Esophagus (tissue), 2 donors: ENCODE measurements around the gene ARHGAP22. TPM values are rescaled to one million over a fixed set of nuclear protein-coding genes. Genes with fewer than 3 reads are reported as not detected.

Source experiments
- H3K27ac ChIP-seq, 2 donors: one replicate each; pipeline ENCODE4 v1.5.1; 2013; ENCODE audit warnings: low read depth in 2 of 2, mild to moderate bottlenecking in 2 of 2, inconsistent platforms in 1 of 2, low read length in 1 of 2, moderate library complexity in 1 of 2
- H3K27me3 ChIP-seq, 2 donors: one replicate each; pipeline ENCODE4 v1.6.1; 2013; ENCODE audit warnings: low read length in 2 of 2, control low read depth in 1 of 2, mild to moderate bottlenecking in 1 of 2; ENCODE audit not compliant: insufficient read depth in 2 of 2, control insufficient read depth in 1 of 2
- H3K36me3 ChIP-seq, 2 donors: one replicate each; pipeline ENCODE4 v1.6.1; 2013; ENCODE audit warnings: low read length in 1 of 2; ENCODE audit not compliant: control insufficient read depth in 2 of 2, insufficient read depth in 2 of 2
- H3K4me1 ChIP-seq, 2 donors: one replicate each; pipeline ENCODE4 v1.6.1; 2013; ENCODE audit warnings: low read length in 1 of 2; ENCODE audit not compliant: control insufficient read depth in 2 of 2, insufficient read depth in 2 of 2
- H3K4me3 ChIP-seq, 2 donors: one replicate each; pipeline ENCODE4 v1.5.1; 2013; ENCODE audit warnings: low read length in 2 of 2, mild to moderate bottlenecking in 2 of 2, low read depth in 1 of 2, moderate library complexity in 1 of 2
- H3K9me3 ChIP-seq, 2 donors: one replicate each; pipeline ENCODE4 v1.6.1; 2013; ENCODE audit warnings: mild to moderate bottlenecking in 2 of 2, low read depth in 1 of 2, low read length in 1 of 2, moderate library complexity in 1 of 2; ENCODE audit not compliant: control insufficient read depth in 2 of 2, insufficient read depth in 1 of 2
- WGBS, 2 donors: extraction: QIAGEN DNeasy Blood & Tissue Kit; methylation state at CpG; one replicate each; pipeline ENCODE4 v1.1.7; 2013; 5-methylcytosine and 5-hydroxymethylcytosine counted together
- polyA plus RNA-seq, 2 donors: library from polyadenylated mRNA; stranded (reverse); fragments of 200-250 nt; gene quantifications; one replicate each; pipeline ENCODE4 v1.2.3, GENCODE V29; 2013
- donor health status: healthy with polysubstance abuse.
- donor health status: Bipolar disorder and iron deficiency.

ARHGAP22 gene
- polyA plus RNA-seq, 2 donors, result 1.2 to 1.6 TPM

DNA sequence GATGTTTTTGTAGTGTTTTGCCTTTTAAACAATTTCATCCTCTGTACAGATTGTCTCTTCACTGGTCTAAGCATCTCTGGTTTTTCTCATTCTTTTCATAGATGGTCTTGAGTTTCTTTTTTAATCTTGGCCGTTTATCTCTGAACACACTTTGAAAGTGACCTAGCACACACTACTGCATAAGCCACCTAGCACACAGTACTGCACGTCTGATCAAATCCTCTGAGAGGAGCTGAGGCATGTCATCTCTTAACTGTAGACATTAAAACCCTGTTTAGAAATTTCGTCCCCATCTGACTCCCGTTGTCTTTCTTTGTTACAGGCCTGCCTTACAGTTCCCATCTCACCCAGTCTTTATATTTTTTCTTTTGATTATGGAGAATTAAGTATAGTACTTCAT lies 198.2 kb downstream of the ARHGAP22 start:
- Histone ChIP-seq H3K4me1 (no peaks in the 10 kb centered on the region), H3K9me3 (no peaks in the 10 kb centered on the region), H3K36me3 (no peaks in the 10 kb centered on the region), H3K27ac (no peak overlapping the region), H3K27me3 (no peaks in the 10 kb centered on the region), H3K4me3 (no peak overlapping the region)
- WGBS, 2 donors, result 87% methylated on average over 4 of the region's 4 CpGs

DNA sequence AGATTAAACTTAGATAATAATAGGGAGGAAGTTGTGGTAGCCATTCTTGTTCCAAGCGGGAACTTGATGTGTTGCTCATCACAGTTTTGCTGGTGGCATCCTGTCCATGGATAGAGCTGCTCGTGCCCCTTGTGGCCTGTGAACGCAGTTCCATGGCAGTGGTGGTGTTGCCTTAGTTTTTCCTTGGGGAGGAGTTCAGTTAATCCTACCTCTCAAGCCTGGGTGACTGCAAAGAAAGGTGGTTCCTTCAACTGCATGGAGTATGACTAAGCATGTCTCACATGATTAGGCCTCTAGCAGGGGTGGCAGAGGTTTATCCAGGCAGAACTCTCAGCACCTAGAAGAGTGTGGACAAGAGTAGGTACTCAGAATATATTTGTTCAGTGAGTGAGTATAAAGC lies 198.7 kb downstream of the ARHGAP22 start:
- Histone ChIP-seq H3K4me1 (no peaks in the 10 kb centered on the region), H3K36me3 (no peaks in the 10 kb centered on the region), H3K9me3 (no peaks in the 10 kb centered on the region), H3K27me3 (no peaks in the 10 kb centered on the region), H3K27ac (no peak overlapping the region), H3K4me3 (no peak overlapping the region)
- 53 to 66% methylated on average over 3 of the region's 3 CpGs for WGBS, 2 donors

DNA sequence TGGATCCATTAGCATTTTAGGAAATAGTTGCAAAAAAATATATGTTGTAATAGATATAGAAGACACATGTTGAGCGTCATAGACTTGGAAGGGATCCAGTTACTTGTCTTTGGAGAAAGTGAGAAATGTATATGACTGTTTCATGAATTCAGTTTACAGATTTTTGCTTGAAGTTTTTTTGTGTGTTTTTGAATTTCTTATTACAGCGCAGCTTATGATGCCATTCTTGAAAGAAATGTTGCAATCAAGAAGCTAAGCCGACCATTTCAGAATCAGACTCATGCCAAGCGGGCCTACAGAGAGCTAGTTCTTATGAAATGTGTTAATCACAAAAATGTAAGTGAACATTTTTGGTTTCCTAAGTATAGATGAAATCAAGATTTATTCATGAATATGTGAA lies 200.2 kb downstream of the ARHGAP22 start:
- H3K4me3 ChIP-seq, result no peak overlapping the region
- no peaks in the 10 kb centered on the region for H3K4me1 ChIP-seq
- no peaks in the 10 kb centered on the region for H3K9me3 ChIP-seq
- H3K36me3 ChIP-seq, result no peaks in the 10 kb centered on the region
- H3K27me3 ChIP-seq, result no peaks in the 10 kb centered on the region
- H3K27ac ChIP-seq, result no peak overlapping the region
- 87 to 88% methylated on average over 4 of the region's 4 CpGs for WGBS, 2 donors

DNA sequence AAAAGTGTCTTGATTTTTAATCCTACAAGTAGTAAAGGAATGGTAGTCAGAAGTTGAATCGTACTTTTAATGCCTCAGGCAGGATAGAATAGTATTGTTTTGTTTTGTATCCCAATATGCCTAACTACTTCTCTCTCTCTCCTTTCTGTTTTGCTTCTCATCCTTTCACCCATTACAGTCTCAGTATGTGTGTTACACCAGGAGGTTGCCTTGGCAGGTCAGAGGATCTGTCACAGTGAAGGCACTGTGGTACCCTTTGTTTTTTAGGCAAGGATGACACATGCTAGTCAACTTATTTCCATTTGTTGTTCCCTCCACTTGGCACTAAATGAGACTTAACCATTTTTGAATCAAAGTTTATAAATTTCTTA lies 204.0 kb downstream of the ARHGAP22 start:
- no peaks in the 10 kb centered on the region for H3K27me3 ChIP-seq
- H3K9me3 ChIP-seq, result no peaks in the 10 kb centered on the region
- no peaks in the 10 kb centered on the region for H3K36me3 ChIP-seq
- no peak overlapping the region for H3K27ac ChIP-seq
- no peak overlapping the region for H3K4me3 ChIP-seq
- 58 to 71% methylated on average over 1 of the region's 1 CpG for WGBS, 2 donors
- H3K4me1 ChIP-seq, result peaks cover 0 to 3% of the 10 kb centered on the region in 2 donors

- no peak overlapping the region for H3K27ac ChIP-seq
- H3K9me3 ChIP-seq, result no peaks in the 10 kb centered on the region
- H3K27me3 ChIP-seq, result no peaks in the 10 kb centered on the region
- no peak overlapping the region for H3K4me3 ChIP-seq
- H3K36me3 ChIP-seq, result no peaks in the 10 kb centered on the region
- peaks cover 0 to 3% of the 10 kb centered on the region in 2 donors for H3K4me1 ChIP-seq
- WGBS, 2 donors, result 61 to 66% methylated on average over 3 of the region's 3 CpGs
Observed at GRCh38 chr10:48400129-48400849, 204.6 kb downstream of the ARHGAP22 start.

DNA sequence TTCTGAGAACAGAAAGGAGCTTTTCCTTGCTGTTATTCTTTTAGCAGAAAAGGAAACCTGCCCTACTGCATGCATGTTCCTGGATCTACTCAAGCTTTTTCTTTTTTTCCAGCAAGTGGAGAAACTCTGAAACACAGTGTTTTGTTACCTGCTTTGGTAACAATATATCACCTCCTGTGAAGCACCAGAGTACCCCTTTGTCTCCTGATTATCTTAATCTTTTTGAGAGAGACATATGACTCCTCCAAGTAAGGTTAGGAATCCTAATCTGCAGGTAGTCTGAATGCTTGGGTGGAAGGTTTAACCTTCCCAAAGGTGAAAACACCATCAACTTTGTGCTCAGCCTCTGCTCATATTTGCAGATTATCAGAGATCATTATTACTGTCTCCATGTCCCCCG lies 205.3 kb downstream of the ARHGAP22 start:
- Histone ChIP-seq H3K9me3 (no peaks in the 10 kb centered on the region), H3K4me1 (peaks cover 0 to 3% of the 10 kb centered on the region in 2 donors), H3K4me3 (no peak overlapping the region), H3K27me3 (no peaks in the 10 kb centered on the region), H3K27ac (no peak overlapping the region), H3K36me3 (no peaks in the 10 kb centered on the region)
- 94 to 100% methylated on average over 1 of the region's 1 CpG for WGBS, 2 donors

DNA sequence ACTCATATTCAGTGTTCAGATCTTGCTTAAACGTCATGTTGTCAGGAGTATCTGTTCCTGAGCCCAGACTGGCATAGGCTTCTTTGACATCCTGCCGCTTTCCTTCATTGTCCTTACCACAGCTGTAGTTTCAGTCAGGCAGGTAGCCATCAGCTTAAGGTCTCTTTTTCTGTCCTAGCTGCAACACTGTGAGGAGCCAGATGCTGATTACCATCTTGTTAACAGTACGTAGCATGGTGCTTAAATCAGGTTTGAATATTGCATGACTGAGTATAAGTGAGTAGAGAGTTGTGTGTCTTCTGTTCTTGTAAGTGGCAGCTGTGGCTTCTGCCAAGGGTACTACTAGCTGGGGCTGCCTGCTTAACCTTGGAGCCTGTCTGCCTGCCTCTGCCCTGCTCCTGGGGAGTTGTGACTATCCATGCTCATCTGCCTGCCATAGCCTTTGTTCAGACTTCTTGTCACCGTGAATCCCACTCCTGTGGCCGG lies 205.8 kb downstream of the ARHGAP22 start:
- no peaks in the 10 kb centered on the region for H3K27me3 ChIP-seq
- H3K27ac ChIP-seq, result no peak overlapping the region
- H3K4me3 ChIP-seq, result no peak overlapping the region
- H3K9me3 ChIP-seq, result no peaks in the 10 kb centered on the region
- peaks cover 0 to 3% of the 10 kb centered on the region in 2 donors for H3K4me1 ChIP-seq
- 82 to 83% methylated on average over 5 of the region's 5 CpGs for WGBS, 2 donors
- H3K36me3 ChIP-seq, result no peaks in the 10 kb centered on the region

DNA sequence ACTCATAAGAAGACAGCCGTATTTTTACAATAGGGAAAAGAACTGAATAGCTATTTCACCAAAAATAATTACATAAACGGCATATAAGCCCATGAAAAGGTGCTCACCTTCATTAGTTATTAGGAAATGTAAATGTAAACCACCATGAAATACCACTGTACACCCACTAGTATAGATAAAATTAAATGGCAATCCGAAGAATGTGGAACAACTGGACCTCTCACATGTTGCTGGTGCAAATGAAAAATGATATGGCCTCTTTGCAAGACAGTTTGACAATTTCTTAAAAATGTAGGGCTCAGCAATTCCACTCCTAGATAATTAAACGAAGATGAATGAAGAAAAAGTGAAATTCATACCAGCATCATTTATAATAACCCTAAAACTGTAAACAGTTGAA lies 206.6 kb downstream of the ARHGAP22 start:
- H3K27me3 ChIP-seq, result no peaks in the 10 kb centered on the region
- 88 to 90% methylated on average over 4 of the region's 4 CpGs for WGBS, 2 donors
- no peaks in the 10 kb centered on the region for H3K36me3 ChIP-seq
- H3K4me1 ChIP-seq, result peaks cover 0 to 3% of the 10 kb centered on the region in 2 donors
- H3K9me3 ChIP-seq, result no peaks in the 10 kb centered on the region
- H3K4me3 ChIP-seq, result no peak overlapping the region
- H3K27ac ChIP-seq, result no peak overlapping the region
